MCF 10A (cell line): ENCODE results near the gene EIF4B. TPM values are rescaled to one million over a fixed set of nuclear protein-coding genes. Genes with fewer than 3 reads are reported as not detected.

Experiments
- BruUV-seq: library from RNA; stranded (reverse); fragments of 400-500 nt; replicated peaks from 2 replicates; lab custom pipeline; 2021; lab: Mats Ljungman, UMichigan
- CTCF ChIA-PET: fragments of 300-600 bp; sonication (Branson Sonifier 250); formaldehyde crosslinking; extraction: SDS; loops from one replicate; lab custom pipeline; 2021; ENCODE audit warnings: antibody characterized with exemption, inconsistent platforms; lab: Yijun Ruan, JAX
- POLR2A ChIA-PET: fragments of 300-600, 350-650 bp; sonication (Branson Sonifier 250); formaldehyde crosslinking; extraction: SDS; loops from one replicate; lab custom pipeline; 2020; ENCODE audit warnings: antibody characterized with exemption, inconsistent platforms; lab: Yijun Ruan, JAX
- DNase-seq: peaks from one replicate; pipeline ENCODE4 v3.0.0-alpha.2; 2018; ENCODE audit not compliant: unreplicated experiment
- H3K27ac Mint-ChIP-seq: one replicate; pipeline ENCODE4 v1.8.0; 2022; ENCODE audit warnings: mild to moderate bottlenecking, low read depth, mixed read lengths; ENCODE audit not compliant: unreplicated experiment
- H3K27me3 Mint-ChIP-seq: one replicate; pipeline ENCODE4 v1.8.0; 2022; ENCODE audit warnings: mixed read lengths; ENCODE audit not compliant: insufficient read depth, unreplicated experiment
- H3K36me3 Mint-ChIP-seq: one replicate; pipeline ENCODE4 v1.8.0; 2022; ENCODE audit warnings: mild to moderate bottlenecking, moderate library complexity, mixed read lengths; ENCODE audit not compliant: insufficient read depth, unreplicated experiment
- H3K4me1 Mint-ChIP-seq: one replicate; pipeline ENCODE4 v1.8.0; 2022; ENCODE audit warnings: mixed read lengths; ENCODE audit not compliant: insufficient read depth, unreplicated experiment
- H3K4me3 Mint-ChIP-seq: one replicate; pipeline ENCODE4 v1.8.0; 2022; ENCODE audit warnings: mild to moderate bottlenecking, moderate library complexity, mixed read lengths; ENCODE audit not compliant: unreplicated experiment
- H3K9me3 Mint-ChIP-seq: one replicate; pipeline ENCODE4 v1.8.0; 2022; ENCODE audit warnings: mixed read lengths; ENCODE audit not compliant: unreplicated experiment
- intact Hi-C: fragments of 100-400 bp; cut with micrococcal nuclease; formaldehyde crosslinking; loops from 2 replicates; pipeline ENCODE4 v1.14.1; 2022
- total RNA-seq: library from RNA; stranded (reverse); gene quantifications from 2 replicates; pipeline ENCODE4 v1.2.3, GENCODE V29; 2022
- TF ChIP-seq, protein P1 (sequence below): fragments of 200-600 bp; IDR thresholded peaks from one replicate; pipeline ENCODE4 v1.8.0; 2022; ENCODE audit warnings: antibody characterized with exemption, mild to moderate bottlenecking; ENCODE audit not compliant: unreplicated experiment

EIF4B gene
- total RNA-seq, 1 experiment from 2014 or later, result 658 TPM

DNA sequence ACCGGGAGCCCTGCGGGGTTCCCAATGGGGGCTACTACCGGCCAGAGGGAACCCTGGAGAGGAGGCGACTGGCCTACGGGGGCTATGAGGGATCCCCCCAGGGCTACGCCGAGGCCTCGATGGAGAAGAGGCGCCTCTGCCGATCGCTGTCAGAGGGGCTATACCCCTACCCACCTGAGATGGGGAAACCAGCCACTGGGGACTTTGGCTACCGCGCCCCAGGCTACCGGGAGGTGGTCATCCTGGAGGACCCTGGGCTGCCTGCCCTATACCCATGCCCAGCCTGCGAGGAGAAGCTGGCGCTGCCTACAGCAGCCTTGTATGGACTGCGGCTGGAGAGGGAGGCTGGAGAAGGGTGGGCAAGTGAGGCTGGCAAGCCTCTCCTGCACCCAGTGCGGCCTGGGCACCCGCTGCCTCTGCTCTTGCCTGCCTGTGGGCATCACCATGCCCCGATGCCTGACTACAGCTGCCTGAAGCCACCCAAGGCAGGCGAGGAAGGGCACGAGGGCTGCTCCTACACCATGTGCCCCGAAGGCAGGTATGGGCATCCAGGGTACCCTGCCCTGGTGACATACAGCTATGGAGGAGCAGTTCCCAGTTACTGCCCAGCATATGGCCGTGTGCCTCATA is 53.3 kb downstream of the EIF4B start:
- Mint-ChIP-seq H3K27me3 (no peaks in the 10 kb centered on the region), H3K9me3 (no peaks in the 10 kb centered on the region), H3K4me3 (no peak overlapping the region), H3K27ac (no peak overlapping the region), H3K4me1 (no peaks in the 10 kb centered on the region), H3K36me3 (peaks cover 43% of the 10 kb centered on the region)
- TF ChIP-seq, protein P1, sequence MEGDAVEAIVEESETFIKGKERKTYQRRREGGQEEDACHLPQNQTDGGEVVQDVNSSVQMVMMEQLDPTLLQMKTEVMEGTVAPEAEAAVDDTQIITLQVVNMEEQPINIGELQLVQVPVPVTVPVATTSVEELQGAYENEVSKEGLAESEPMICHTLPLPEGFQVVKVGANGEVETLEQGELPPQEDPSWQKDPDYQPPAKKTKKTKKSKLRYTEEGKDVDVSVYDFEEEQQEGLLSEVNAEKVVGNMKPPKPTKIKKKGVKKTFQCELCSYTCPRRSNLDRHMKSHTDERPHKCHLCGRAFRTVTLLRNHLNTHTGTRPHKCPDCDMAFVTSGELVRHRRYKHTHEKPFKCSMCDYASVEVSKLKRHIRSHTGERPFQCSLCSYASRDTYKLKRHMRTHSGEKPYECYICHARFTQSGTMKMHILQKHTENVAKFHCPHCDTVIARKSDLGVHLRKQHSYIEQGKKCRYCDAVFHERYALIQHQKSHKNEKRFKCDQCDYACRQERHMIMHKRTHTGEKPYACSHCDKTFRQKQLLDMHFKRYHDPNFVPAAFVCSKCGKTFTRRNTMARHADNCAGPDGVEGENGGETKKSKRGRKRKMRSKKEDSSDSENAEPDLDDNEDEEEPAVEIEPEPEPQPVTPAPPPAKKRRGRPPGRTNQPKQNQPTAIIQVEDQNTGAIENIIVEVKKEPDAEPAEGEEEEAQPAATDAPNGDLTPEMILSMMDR, result no peak
- no peak for DNase-seq
- ChIA-PET CTCF (interaction anchor here (0.6 to 15.4 kb wide), 4 partner anchors 12 to 51 kb away, joined by 3 to 267 read pairs (median 4); partner anchors contain the start of genes IGFBP6 and SOAT2), POLR2A (interaction anchor here (1.2 kb wide), 1 partner anchor 11 kb away, joined by 4 read pairs; no protein-coding TSS in a partner anchor)
- intact Hi-C loops, result no loop called here
- no TSS peak for BruUV-seq

DNA sequence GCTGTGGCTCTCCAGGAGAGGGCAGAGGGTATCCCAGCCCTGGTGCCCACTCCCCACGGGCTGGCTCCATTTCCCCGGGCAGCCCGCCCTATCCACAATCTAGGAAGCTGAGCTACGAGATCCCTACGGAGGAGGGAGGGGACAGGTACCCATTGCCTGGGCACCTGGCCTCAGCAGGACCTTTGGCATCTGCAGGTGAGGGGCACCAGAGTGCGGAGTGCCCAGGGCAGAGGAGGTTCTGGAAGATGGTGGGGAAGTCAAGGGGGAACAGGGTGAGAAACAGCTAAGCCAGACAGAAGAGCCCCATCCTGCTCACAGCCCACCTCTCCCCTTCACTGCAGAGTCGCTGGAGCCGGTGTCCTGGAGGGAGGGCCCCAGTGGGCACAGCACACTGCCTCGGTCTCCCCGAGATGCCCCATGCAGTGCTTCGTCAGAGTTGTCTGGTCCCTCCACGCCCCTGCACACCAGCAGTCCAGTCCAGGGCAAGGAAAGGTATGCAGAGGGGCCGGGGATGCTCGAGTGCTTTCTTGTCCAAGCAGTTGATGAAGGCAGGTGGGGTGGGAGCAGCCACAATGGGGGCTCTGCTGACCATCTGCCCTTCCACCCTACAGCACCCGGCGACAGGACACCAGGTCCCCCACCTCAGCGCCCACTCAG is 53.9 kb downstream of the EIF4B start:
- Mint-ChIP-seq H3K4me1 (peaks cover 4% of the 10 kb centered on the region), H3K4me3 (no peak overlapping the region), H3K9me3 (no peaks in the 10 kb centered on the region), H3K36me3 (peaks cover 44% of the 10 kb centered on the region), H3K27me3 (no peaks in the 10 kb centered on the region), H3K27ac (no peak overlapping the region)
- CTCF ChIA-PET, result interaction anchor here (15.4 kb wide), 1 partner anchor 37 kb away, joined by 267 read pairs; the partner anchor contains the start of genes IGFBP6 and SOAT2
- BruUV-seq, result no TSS peak
- POLR2A ChIA-PET, result interaction anchor here (1.2 kb wide), 1 partner anchor 11 kb away, joined by 4 read pairs; no protein-coding TSS in a partner anchor
- intact Hi-C loops, result no loop called here
- DNase-seq, result no peak
- TF ChIP-seq, protein P1, result no peak

DNA sequence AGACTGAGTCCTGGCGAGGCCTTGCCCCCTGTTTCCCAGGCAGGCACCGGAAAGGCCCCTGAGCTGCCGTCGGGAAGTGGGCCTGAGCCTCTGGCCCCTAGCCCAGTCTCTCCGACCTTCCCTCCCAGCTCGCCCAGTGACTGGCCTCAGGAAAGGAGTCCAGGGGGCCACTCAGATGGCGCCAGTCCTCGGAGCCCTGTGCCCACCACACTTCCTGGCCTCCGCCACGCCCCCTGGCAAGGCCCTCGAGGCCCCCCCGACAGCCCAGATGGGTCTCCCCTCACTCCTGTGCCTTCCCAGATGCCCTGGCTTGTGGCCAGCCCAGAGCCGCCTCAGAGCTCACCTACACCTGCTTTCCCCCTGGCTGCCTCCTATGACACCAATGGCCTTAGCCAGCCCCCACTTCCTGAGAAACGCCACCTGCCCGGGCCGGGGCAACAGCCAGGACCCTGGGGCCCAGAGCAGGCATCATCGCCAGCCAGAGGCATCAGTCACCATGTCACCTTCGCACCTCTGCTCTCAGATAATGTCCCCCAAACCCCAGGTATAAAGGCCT is 54.5 kb downstream of the EIF4B start:
- TF ChIP-seq, protein P1, result no peak
- no TSS peak for BruUV-seq
- ChIA-PET CTCF (interaction anchor here (0.6 to 15.4 kb wide), 4 partner anchors 37 to 260 kb away, joined by 3 to 267 read pairs (median 4); partner anchors contain the start of genes IGFBP6 and SOAT2), POLR2A (interaction anchor here (0.7 to 1.6 kb wide), 4 partner anchors 13 to 380 kb away, joined by 3 to 5 read pairs (median 4); no protein-coding TSS in a partner anchor)
- H3K27me3 Mint-ChIP-seq, result no peaks in the 10 kb centered on the region
- H3K4me3 Mint-ChIP-seq, result no peak overlapping the region
- H3K4me1 Mint-ChIP-seq, result peaks cover 6% of the 10 kb centered on the region
- no peak for DNase-seq
- H3K9me3 Mint-ChIP-seq, result no peaks in the 10 kb centered on the region
- no peak overlapping the region for H3K27ac Mint-ChIP-seq
- intact Hi-C loops, result no loop called here
- peaks cover 44% of the 10 kb centered on the region for H3K36me3 Mint-ChIP-seq
